Activated naive CD4-positive, alpha-beta T cell treated with anti-CD3 and anti-CD28 coated beads, Interleukin-2, amount 50 U/mL, for 24 hours (primary cell): ENCODE measurements around the gene SPATA2L.

Source experiments
- H3K27ac Mint-ChIP-seq: one replicate; pipeline ENCODE4 v1.8.0; 2021; ENCODE audit warnings: mild to moderate bottlenecking, mixed read lengths
- H3K27me3 Mint-ChIP-seq: one replicate; pipeline ENCODE4 v1.8.0; 2021; ENCODE audit warnings: mixed read lengths
- H3K36me3 Mint-ChIP-seq: one replicate; pipeline ENCODE4 v1.8.0; 2021; ENCODE audit warnings: mixed read lengths
- H3K4me1 Mint-ChIP-seq: one replicate; pipeline ENCODE4 v1.8.0; 2021; ENCODE audit warnings: mixed read lengths
- H3K4me3 Mint-ChIP-seq: one replicate; pipeline ENCODE4 v1.8.0; 2021; ENCODE audit warnings: mild to moderate bottlenecking, mixed read lengths
- H3K9me3 Mint-ChIP-seq: one replicate; pipeline ENCODE4 v1.8.0; 2021; ENCODE audit warnings: mixed read lengths

SPATA2L gene

DNA sequence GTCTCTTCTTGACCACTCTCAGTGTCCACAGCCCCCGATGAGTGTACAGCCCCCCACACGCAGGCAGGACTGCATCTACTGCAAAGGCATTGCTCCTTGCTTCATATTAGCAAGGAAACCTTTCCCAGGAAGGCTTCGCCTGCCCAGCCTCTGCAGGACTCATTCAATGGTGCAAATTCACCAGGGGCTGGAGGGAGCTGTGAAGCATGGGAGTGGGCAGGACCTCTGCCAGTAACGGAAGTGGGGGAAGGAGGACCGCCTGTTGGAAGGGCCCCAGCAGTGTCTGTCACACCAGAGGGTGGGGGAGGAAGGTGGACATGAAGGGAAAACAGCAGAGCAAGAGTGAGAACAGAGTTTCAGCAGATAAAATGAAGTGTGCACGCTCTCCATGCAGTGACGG, 41.4 kb downstream of the SPATA2L start:
- H3K27me3 Mint-ChIP-seq, result no peaks in the 10 kb centered on the region
- no peaks in the 10 kb centered on the region for H3K9me3 Mint-ChIP-seq
- H3K4me1 Mint-ChIP-seq, result peaks cover 25% of the 10 kb centered on the region
- no peak overlapping the region for H3K4me3 Mint-ChIP-seq
- no peak overlapping the region for H3K27ac Mint-ChIP-seq
- peaks cover 5% of the 10 kb centered on the region for H3K36me3 Mint-ChIP-seq

GRCh38 chr16:89658221-89658879, 43.2 kb downstream of the SPATA2L start:
- Mint-ChIP-seq H3K4me1 (peaks cover 36% of the 10 kb centered on the region), H3K36me3 (peaks cover 5% of the 10 kb centered on the region), H3K4me3 (peak overlapping the region; percentile 91), H3K9me3 (no peaks in the 10 kb centered on the region), H3K27me3 (no peaks in the 10 kb centered on the region), H3K27ac (peak overlapping the region; percentile 86)

DNA sequence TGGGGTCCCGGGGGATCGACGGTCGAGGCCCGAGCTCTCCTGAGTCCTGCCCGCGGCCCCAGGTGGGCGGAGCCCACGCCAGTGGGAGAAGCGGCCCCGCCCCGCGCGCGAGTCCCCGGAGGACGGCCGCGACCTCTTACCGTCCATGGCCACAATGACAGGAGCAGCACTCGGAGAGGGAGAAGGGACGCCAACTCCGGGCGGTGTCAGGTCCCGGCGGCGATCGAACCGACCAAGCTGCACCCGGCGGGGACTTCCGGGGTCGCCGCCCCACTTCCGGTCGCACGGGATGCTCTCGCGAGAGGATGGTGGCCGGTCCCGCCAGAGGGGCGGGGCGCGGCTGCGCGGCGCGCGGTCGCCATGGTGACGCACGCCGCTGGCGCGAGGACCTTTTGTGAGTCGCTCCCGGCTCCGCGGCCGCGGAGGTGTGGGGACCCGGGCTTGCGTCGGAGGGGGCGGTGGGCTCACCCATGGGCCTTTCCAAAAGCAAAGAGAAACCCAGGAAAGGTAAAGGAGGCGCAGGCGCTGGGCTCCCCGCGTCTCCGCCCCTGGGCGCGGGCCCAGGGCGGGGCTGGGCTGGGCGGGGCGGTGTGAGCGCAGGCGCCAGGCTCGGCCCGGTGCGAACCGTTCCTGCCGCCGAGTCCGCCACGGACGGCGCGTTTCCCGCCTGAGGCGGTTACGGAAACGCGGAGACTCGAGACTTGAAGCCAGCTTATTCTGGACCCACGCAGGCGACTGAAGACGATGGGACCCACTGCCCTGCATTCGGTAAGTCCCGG, 43.9 kb downstream of the SPATA2L start, which contains the start of the genes CHMP1A and SPATA33:
TSS of gene CHMP1A (minus strand) at position 267 of the 779 bp plus-strand sequence. CDS start at position 147, 120 bp downstream.
TSS of gene SPATA33 (plus strand) at position 395 of the 779 bp plus-strand sequence. CDS start at position 471, 76 bp downstream.
- H3K36me3 Mint-ChIP-seq, result peaks cover 5% of the 10 kb centered on the region
- H3K27me3 Mint-ChIP-seq, result no peaks in the 10 kb centered on the region
- peak within 1 kb of the TSS; percentile 86 for H3K27ac Mint-ChIP-seq

DNA sequence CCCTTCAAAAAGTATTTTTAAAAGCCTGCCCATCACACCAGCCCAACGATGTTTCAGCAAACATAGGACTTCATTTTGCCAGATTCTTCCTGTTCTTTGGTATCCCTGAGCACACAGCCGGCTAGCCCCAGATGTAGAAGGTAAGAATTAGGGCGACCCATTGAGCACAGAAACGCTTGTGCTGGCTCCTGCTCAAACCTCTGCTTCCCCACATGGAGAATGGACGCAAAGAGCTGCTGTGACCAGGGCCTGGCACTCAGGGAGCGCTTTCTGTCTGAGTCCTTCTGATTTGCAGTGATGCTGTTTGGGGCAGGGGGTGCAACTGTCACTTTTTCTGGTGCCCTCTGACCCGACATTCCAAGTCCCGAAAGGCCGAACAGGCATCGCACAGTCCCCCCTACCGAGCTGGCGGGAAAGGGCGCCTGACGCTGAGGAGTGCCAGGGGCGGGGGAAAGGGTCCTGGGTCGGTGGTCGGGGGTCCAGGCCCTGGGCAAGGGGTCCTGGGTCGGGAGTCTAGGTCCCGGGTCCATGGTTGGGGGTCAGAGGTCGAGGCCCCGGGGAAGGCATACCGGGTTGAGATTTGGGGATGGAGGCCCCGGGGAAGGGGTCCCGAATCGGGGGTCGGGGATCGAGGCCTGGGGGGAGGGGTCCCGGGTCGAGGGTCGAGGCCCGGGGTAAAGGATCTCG, 44.9 kb downstream of the SPATA2L start:
- H3K4me1 Mint-ChIP-seq, result peaks cover 36% of the 10 kb centered on the region
- peaks cover 4% of the 10 kb centered on the region for H3K36me3 Mint-ChIP-seq
- H3K9me3 Mint-ChIP-seq, result no peaks in the 10 kb centered on the region
- H3K27ac Mint-ChIP-seq, result peak overlapping the region; percentile 65
- H3K4me3 Mint-ChIP-seq, result peak overlapping the region; percentile 91
- no peaks in the 10 kb centered on the region for H3K27me3 Mint-ChIP-seq

More for the DNA sequence above, 43.9 kb downstream of the SPATA2L start, which contains the start of the genes CHMP1A and SPATA33:
- Mint-ChIP-seq H3K4me1 (peaks cover 36% of the 10 kb centered on the region), H3K9me3 (no peaks in the 10 kb centered on the region), H3K4me3 (peak within 1 kb of the TSS; percentile 91)

- peaks cover 36% of the 10 kb centered on the region for H3K4me1 Mint-ChIP-seq
- H3K9me3 Mint-ChIP-seq, result no peaks in the 10 kb centered on the region
- H3K27me3 Mint-ChIP-seq, result no peaks in the 10 kb centered on the region
- peak overlapping the region; percentile 46 for H3K27ac Mint-ChIP-seq
- no peaks in the 10 kb centered on the region for H3K36me3 Mint-ChIP-seq
- H3K4me3 Mint-ChIP-seq, result peak overlapping the region; percentile 78
These were observed 46.4 kb downstream of the SPATA2L start for GRCh38 chr16:89655062-89655643.

DNA sequence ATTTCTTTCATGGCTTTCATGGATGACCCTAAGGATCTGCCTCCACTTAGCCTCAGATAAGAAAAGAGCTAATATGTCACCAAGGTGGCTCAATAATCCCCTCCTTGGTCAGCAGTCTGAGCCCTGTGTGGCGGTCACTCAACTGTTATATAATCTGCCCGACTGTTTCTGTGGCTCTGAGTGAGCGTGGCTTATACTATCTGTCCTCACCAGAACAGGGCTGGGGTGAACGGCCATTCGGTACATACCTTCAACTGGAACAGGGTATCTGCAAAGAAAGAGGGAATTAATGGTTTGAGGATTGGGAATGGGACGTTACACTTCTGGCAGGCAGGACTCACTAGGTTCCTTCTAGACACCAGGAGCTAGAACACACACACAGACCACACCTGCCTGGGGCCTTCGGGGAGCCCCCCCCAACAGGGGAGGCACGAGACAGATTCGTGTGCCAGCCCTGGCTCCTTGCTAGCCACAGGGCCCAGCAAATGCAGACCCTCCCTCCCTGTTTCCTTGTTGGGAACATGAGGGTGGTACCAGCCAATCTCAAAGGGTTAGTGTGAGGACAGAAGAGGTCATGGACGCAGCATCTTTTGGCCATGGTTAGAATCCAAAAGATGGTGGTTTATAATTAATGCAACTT, 47.7 kb downstream of the SPATA2L start:
- H3K4me1 Mint-ChIP-seq, result peaks cover 35% of the 10 kb centered on the region
- H3K27me3 Mint-ChIP-seq, result no peaks in the 10 kb centered on the region
- H3K36me3 Mint-ChIP-seq, result peaks cover 3% of the 10 kb centered on the region
- H3K9me3 Mint-ChIP-seq, result no peaks in the 10 kb centered on the region
- peak overlapping the region; percentile 47 for H3K27ac Mint-ChIP-seq
- H3K4me3 Mint-ChIP-seq, result no peak overlapping the region

- H3K9me3 Mint-ChIP-seq, result no peaks in the 10 kb centered on the region
- no peak overlapping the region for H3K4me3 Mint-ChIP-seq
- no peaks in the 10 kb centered on the region for H3K27me3 Mint-ChIP-seq
- no peak overlapping the region for H3K27ac Mint-ChIP-seq
- H3K4me1 Mint-ChIP-seq, result peaks cover 25% of the 10 kb centered on the region
- peaks cover 4% of the 10 kb centered on the region for H3K36me3 Mint-ChIP-seq
These were observed 49.9 kb downstream of the SPATA2L start for GRCh38 chr16:89651584-89651983.

DNA sequence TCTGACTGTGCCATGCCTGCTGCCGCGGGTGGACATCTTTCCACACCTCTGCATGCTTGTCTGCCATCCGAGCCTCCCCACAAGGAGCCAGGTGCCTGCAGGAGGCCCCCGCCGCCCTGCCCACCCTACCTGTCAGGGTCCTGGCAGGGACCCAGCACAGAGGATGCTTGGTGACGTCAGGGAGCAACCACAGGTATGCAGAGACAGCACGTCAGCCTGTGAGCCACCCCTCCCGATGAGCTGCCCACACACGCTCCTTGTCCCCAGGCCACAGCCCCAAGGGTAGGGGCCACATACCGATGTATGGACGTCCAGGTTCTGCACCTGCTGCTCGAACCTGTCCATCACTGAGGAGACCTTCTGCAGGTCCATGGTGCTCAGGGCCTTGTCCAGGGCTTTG, 54.6 kb downstream of the SPATA2L start:
- Mint-ChIP-seq H3K36me3 (peaks cover 10% of the 10 kb centered on the region), H3K9me3 (no peaks in the 10 kb centered on the region), H3K27ac (no peak overlapping the region), H3K4me1 (no peaks in the 10 kb centered on the region), H3K4me3 (no peak overlapping the region), H3K27me3 (no peaks in the 10 kb centered on the region)
